HepG2 (cell line): ENCODE measurements around the gene RPS6KA2. TPM values are rescaled to one million over a fixed set of nuclear protein-coding genes. Genes with fewer than 3 reads are reported as not detected.

ENCODE experiments used
- EP300 ChIP-seq, 3 experiments: sonication (generic) in 1 of 3; formaldehyde crosslinking in 1 of 3; IDR thresholded peaks; 2 replicates each; pipeline versions ENCODE4 v1.5.1 to v1.6.1; 2011 to 2020; ENCODE audit warnings: low read depth in 2 of 3, low read length in 2 of 3, borderline replicate concordance in 1 of 3, improper control_type of control experiment in 1 of 3, mild to moderate bottlenecking in 1 of 3, missing genetic modification reagents in 1 of 3, moderate library complexity in 1 of 3
- HOXA3 ChIP-seq: sonication (generic); formaldehyde crosslinking; IDR thresholded peaks from 2 replicates; pipeline ENCODE4 v1.5.0; 2020; ENCODE audit warnings: missing genetic modification reagents
- NR2C2 ChIP-seq: sonication (generic); formaldehyde crosslinking; IDR thresholded peaks from 2 replicates; pipeline ENCODE4 v1.4.0; 2020; ENCODE audit warnings: missing genetic modification reagents, mild to moderate bottlenecking, moderate library complexity, borderline replicate concordance
- SCMH1 ChIP-seq: sonication (generic); formaldehyde crosslinking; IDR thresholded peaks from 2 replicates; pipeline ENCODE4 v1.9.0; 2021; ENCODE audit warnings: missing genetic modification reagents, mild to moderate bottlenecking, borderline replicate concordance
- ZBTB7B ChIP-seq: sonication (generic); formaldehyde crosslinking; IDR thresholded peaks from 2 replicates; pipeline ENCODE4 v1.4.0; 2020; ENCODE audit warnings: missing genetic modification reagents
- ZC3H4 ChIP-seq: sonication (generic); formaldehyde crosslinking; IDR thresholded peaks from 2 replicates; pipeline ENCODE4 v1.4.0; 2020; ENCODE audit warnings: missing genetic modification reagents, borderline replicate concordance
- ZFP82 ChIP-seq: sonication (generic); formaldehyde crosslinking; IDR thresholded peaks from 2 replicates; pipeline ENCODE4 v1.5.1; 2020; ENCODE audit warnings: mild to moderate bottlenecking, missing genetic modification reagents, borderline replicate concordance
- ZGPAT ChIP-seq: IDR thresholded peaks from 2 replicates; pipeline ENCODE4 v1.6.1; 2016; ENCODE audit warnings: mild to moderate bottlenecking
- ZNF24 ChIP-seq: fragments of 450-650 bp; IDR thresholded peaks from 2 replicates; pipeline ENCODE4 v1.6.1; 2017; ENCODE audit warnings: antibody characterized with exemption, mild to moderate bottlenecking
- ZNF256 ChIP-seq: sonication (generic); formaldehyde crosslinking; conservative IDR thresholded peaks from 2 replicates; pipeline ENCODE4 v1.4.0; 2020; ENCODE audit warnings: missing genetic modification reagents
- ZNF572 ChIP-seq: sonication (generic); formaldehyde crosslinking; IDR thresholded peaks from 2 replicates; pipeline ENCODE4 v1.5.1; 2020; ENCODE audit warnings: mild to moderate bottlenecking, missing genetic modification reagents
- ZNF614 ChIP-seq: IDR thresholded peaks from 2 replicates; pipeline ENCODE4 v1.6.1; 2018; ENCODE audit warnings: missing biosample characterization, missing genetic modification reagents, inconsistent platforms, borderline replicate concordance
- ZNF616 ChIP-seq: sonication (generic); formaldehyde crosslinking; IDR thresholded peaks from 2 replicates; pipeline ENCODE4 v1.5.0; 2020; ENCODE audit warnings: low read depth, mild to moderate bottlenecking, missing genetic modification reagents
- ZNF703 ChIP-seq: sonication (generic); formaldehyde crosslinking; IDR thresholded peaks from 2 replicates; pipeline ENCODE4 v1.5.1; 2020; ENCODE audit warnings: missing genetic modification reagents, mild to moderate bottlenecking, moderate library complexity, borderline replicate concordance
- ZSCAN21 ChIP-seq: sonication (generic); formaldehyde crosslinking; IDR thresholded peaks from 2 replicates; pipeline ENCODE4 v1.8.0; 2022; ENCODE audit warnings: mild to moderate bottlenecking, missing genetic modification reagents, moderate library complexity, borderline replicate concordance
- polyA plus RNA-seq, 8 experiments: library from polyadenylated mRNA; depleted of rRNA in 3 of 8; stranded (reverse) in 7 of 8; unstranded in 1 of 8; fragments of >200 nt; fragmentation: Illumina TruSeq in 4 of 8; extraction: Trizol in 4 of 8; gene quantifications; 2 replicates each; pipeline versions ENCODE4 v1.2.1 to v1.2.3, GENCODE V29; 2011 to 2016; ENCODE audit warnings: low read depth in 4 of 8, missing spikeins in 1 of 8, mixed read lengths in 1 of 8; ENCODE audit not compliant: insufficient read depth in 1 of 8
- total RNA-seq, 5 experiments: library from RNA; depleted of rRNA; stranded (reverse); fragments of >200 nt; fragmentation: Illumina TruSeq; extraction: Trizol; gene quantifications; 2 replicates each; pipeline ENCODE4 v1.2.3, GENCODE V29; 2016; ENCODE audit warnings: low read depth in 1 of 5
- TF ChIP-seq, protein P1 (sequence below): sonication (generic); formaldehyde crosslinking; IDR thresholded peaks from 2 replicates; pipeline ENCODE4 v1.4.0; 2020; ENCODE audit warnings: mild to moderate bottlenecking, low read depth, missing genetic modification reagents
- TF ChIP-seq, protein P2 (sequence below): sonication (generic); formaldehyde crosslinking; conservative IDR thresholded peaks from 2 replicates; pipeline ENCODE4 v1.4.0; 2020; ENCODE audit warnings: missing genetic modification reagents
- TF ChIP-seq, protein P3 (sequence below): sonication (generic); formaldehyde crosslinking; IDR thresholded peaks from 2 replicates; pipeline ENCODE4 v1.4.0; 2020; ENCODE audit warnings: missing genetic modification reagents

The RPS6KA2 gene
- total and polyA plus RNA-seq, 2 of the 13 experiments (the other 11 are each of a cell fraction or from before 2014, with no cell fraction given): 0.22 to 0.38 TPM

GRCh38 chr6:166382933-166383801, 243.9 kb downstream of the RPS6KA2 start, which contains the start of gene MPC1 (continued):
- TF ChIP-seq, protein P1, sequence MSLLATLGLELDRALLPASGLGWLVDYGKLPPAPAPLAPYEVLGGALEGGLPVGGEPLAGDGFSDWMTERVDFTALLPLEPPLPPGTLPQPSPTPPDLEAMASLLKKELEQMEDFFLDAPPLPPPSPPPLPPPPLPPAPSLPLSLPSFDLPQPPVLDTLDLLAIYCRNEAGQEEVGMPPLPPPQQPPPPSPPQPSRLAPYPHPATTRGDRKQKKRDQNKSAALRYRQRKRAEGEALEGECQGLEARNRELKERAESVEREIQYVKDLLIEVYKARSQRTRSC: no peak
- TF ChIP-seq ZC3H4 (CRISPR knock-in tag) (no peak; the same call in 1 of the 2 replicates), ZBTB7B (peak; percentile 85), ZSCAN21 (CRISPR knock-in tag) (peak; percentile 95), SCMH1 (no peak), ZGPAT (CRISPR knock-in tag) (peak; percentile 63), ZNF256 (CRISPR knock-in tag) (peak; percentile 56; the same call in 1 of the 2 replicates), EP300 (IDR thresholded peaks at IDR 0.05; ENCODE audit: low read depth in 2 of 2, low read length in 2 of 2) (0 out of 4 replicates have a peak, but pooled peaks of 1 of the 2 experiments have one; percentile 9), EP300 (CRISPR knock-in tag; IDR thresholded peaks at IDR 0.05; ENCODE audit: borderline replicate concordance) (no peak; the same call in 1 of the 2 replicates), ZNF616 (no peak; the same call in 1 of the 2 replicates), HOXA3 (CRISPR knock-in tag) (peak; percentile 89), ZNF614 (CRISPR knock-in tag) (peak; percentile 58; the same call in 1 of the 2 replicates), NR2C2 (CRISPR knock-in tag) (peak; percentile 61; the same call in 1 of the 2 replicates), ZNF703 (CRISPR knock-in tag) (0 out of 2 replicates have a peak, but pooled peaks have one; percentile 89), ZNF572 (CRISPR knock-in tag) (peak; percentile 18; the same call in 1 of the 2 replicates), ZNF24 (no peak), ZFP82 (CRISPR knock-in tag) (peak; percentile 82; the same call in 1 of the 2 replicates)
- TF ChIP-seq, protein P2, sequence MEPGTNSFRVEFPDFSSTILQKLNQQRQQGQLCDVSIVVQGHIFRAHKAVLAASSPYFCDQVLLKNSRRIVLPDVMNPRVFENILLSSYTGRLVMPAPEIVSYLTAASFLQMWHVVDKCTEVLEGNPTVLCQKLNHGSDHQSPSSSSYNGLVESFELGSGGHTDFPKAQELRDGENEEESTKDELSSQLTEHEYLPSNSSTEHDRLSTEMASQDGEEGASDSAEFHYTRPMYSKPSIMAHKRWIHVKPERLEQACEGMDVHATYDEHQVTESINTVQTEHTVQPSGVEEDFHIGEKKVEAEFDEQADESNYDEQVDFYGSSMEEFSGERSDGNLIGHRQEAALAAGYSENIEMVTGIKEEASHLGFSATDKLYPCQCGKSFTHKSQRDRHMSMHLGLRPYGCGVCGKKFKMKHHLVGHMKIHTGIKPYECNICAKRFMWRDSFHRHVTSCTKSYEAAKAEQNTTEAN (CRISPR knock-in tag): peak; percentile 76
- TF ChIP-seq, protein P3, sequence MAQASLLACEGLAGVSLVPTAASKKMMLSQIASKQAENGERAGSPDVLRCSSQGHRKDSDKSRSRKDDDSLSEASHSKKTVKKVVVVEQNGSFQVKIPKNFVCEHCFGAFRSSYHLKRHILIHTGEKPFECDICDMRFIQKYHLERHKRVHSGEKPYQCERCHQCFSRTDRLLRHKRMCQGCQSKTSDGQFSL (CRISPR knock-in tag): peak; percentile 34; the same call in 1 of the 2 replicates
